NOMO-1 (cell line): Measurements from ENCODE around the gene MT1F.
"Not testable (repeated sequence)": the region's sequence is repeated elsewhere in the genome, so short reads cannot be mapped to it uniquely, and the experiment has no call there.

ENCODE experiments used
- DNase-seq, 2 experiments: peaks; one replicate each; lab custom pipeline; 2025; ENCODE audit not compliant: unreplicated experiment in 2 of 2; lab: John Stamatoyannopoulos, UW

MT1F gene

DNA sequence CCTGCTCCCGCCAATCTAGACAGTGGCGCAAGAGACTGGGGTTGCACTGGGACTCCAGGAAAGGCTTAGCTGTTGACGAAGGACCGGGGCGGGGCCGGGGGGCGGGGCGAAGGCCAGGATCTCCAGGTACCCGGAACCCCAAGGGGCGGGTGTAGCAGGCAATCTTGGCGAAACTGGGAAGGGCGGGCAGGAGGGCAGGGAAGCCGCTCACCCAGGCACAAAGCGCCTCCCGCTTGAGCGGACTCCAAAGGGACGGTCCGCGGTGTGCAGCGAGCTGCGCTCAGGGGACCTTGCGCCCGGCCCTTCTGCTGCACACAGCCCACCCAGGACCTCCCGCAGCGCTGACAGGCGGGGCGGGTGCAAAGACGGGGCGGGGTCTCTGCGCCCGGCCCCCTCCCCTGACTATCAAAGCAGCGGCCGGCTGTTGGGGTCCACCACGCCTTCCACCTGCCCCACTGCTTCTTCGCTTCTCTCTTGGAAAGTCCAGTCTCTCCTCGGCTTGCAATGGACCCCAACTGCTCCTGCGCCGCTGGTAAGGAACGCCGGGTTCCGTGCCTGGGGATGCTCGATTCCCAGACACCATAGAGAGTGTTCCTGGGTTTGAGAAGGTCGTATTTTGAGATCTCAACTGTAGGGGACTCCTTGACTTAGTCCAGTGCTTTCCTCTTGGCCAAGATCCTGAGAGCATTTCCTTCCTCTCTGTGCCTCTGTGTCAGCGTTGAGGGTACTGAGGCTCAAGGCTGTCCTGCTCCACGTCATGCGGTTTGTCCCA is at the start of gene MT1F:
Gene MT1F (plus strand): TSS at position 405 of the 772 bp plus-strand sequence. CDS start 100 bp downstream, at position 505.
- peak; percentile 80 to 85 for DNase-seq

DNA sequence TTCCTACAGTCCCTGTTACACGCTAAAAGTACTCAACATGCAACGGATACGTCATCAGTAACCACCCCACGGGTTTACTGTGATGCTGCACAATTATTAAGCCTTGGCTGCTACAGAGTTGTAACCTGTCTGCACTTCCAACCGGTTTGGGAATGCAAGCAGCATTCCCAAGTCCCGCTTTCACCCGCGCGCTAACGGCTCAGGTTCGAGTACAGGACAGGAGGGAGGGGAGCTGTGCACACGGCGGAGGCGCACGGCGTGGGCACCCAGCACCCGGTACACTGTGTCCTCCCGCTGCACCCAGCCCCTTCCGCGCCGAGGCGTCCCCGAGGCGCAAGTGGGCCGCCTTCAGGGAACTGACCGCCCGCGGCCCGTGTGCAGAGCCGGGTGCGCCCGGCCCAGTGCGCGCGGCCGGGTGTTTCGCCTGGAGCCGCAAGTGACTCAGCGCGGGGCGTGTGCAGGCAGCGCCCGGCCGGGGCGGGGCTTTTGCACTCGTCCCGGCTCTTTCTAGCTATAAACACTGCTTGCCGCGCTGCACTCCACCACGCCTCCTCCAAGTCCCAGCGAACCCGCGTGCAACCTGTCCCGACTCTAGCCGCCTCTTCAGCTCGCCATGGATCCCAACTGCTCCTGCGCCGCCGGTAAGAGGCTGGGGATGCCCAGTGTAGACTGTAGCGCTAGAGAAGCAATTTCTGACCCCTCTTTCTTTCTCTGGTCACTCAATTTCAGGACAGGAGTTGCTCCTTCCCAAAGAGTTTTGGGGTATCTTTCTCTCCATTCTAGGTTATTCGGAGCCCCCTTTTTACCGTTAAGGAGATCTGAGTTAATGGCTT is 49.5 kb upstream of the MT1F start, which contains the start of gene MT2A:
Gene MT2A (plus strand): TSS at position 542 of the 833 bp plus-strand sequence. CDS start 72 bp downstream, at position 614.
- peak; percentile 98 to 100 for DNase-seq

DNA sequence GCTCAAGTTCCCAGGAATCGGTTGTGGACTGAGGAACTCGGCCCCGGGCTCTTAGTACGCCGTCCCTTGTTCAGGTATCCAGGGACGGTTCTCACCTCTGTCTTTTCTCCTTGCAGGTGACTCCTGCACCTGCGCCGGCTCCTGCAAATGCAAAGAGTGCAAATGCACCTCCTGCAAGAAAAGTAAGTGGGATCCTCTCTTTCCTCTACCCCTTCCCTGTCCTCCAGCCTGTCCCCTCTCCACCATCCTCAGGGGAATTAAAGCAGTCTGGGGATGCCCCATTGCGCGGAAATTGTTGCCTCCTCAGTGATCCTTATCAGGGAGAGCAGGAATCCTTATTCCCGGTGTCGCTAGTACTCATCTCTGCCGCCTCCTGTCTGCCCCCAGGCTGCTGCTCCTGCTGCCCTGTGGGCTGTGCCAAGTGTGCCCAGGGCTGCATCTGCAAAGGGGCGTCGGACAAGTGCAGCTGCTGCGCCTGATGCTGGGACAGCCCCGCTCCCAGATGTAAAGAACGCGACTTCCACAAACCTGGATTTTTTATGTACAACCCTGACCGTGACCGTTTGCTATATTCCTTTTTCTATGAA is 48.8 kb upstream of the MT1F start:
- no peak for DNase-seq

DNA sequence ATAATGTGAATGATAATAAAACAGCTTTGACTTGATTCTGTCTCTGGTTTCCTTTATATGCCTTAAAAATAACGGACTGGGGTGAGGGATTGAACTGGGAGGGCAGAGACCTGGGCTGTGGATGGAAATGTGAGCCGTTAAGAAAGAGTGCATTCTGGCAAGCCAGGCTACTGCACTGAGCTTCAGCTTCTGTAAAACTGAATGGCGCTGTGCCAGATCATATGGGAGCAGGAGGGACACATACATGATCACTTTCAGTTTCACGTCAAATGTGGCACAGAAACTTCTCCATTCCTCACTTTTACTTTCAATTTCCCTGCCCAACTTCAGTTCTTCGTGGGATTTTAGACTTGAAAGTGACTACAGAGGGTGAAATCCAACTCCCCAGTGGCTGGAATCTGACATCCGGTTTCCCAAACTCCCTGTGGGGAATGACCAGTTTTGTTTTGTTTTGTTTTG is 48.3 kb upstream of the MT1F start:
- peak; percentile 76 to 98 for DNase-seq

DNA sequence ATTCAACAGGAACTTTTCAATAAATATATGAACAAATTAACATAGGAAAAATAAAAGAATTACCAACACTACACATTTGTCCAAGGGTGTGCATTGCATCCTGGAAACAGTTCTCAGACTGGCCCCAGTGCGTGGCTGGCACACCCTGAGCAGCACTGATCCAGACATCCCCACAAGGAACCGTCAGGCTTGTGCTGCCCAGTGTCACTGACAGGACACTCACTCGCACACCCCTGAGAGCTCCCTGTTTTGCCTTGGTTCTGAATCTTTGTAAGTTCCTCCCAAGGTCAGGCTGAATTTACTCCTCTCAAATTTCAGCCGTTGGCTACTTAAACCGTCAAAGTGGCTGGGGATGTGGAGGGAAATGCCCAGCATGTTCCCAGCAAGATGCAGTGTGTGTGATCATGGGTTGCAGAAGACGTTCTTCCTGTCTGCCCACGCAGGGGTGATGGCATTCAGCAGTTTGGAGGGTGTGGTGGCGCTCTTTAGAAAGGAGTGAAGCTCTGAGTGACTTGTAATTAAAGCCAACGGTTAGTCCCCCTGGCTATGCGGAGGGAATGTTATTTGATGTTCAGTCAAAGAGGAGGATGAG is 47.6 kb upstream of the MT1F start:
- DNase-seq: peak; percentile 42 to 60

DNA sequence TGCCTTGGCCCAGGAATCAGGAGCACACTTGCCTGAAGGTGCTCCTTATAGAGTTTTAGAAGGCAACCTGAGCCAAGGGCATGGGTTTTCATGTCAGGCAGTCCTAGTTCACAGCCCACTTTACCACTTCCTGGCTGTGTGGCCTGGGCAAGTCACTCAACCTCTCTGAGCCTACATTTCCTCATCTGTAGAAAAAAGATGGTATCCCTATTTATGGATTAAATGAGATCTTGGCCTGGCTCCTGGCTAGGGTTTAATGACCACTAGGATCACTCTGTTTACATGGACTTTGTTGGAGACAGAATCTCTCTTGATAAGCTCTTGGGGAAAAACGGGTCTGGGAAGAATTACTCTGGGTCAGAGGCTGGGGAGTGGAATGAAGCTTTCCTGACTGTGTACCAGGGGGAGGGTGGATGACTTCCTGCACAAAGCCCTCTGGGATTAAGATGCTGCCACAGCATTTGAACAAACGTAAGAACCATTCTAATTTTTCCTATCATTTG is 47.1 kb upstream of the MT1F start:
- no peak for DNase-seq

DNA sequence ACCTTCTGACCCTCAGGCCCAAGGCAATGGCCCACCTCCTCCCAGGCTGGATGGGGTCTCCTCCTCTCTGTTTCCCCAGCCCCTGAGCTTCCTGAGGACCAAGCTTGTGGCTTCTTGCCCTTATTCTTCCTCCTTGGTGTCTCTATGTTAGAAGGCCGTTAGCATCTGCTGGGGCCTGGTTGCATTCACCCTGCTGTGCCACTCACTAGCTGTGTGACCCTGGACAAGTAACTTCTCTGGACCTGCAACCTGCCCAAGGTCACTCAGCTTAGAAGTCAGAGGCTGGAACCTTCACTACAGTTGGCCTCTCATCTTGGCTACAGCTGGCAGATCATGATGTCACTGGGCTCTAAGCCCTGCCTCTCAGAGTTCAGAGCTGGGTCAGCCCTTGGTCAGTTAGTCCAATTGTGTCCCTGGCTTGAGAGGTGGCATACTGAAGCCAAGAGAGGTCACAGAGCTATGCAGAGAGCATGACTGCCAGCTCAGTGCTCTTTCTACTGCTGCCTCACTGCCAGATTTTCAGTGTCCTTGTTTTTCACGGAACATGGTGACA is 46.4 kb upstream of the MT1F start:
- no peak for DNase-seq

DNA sequence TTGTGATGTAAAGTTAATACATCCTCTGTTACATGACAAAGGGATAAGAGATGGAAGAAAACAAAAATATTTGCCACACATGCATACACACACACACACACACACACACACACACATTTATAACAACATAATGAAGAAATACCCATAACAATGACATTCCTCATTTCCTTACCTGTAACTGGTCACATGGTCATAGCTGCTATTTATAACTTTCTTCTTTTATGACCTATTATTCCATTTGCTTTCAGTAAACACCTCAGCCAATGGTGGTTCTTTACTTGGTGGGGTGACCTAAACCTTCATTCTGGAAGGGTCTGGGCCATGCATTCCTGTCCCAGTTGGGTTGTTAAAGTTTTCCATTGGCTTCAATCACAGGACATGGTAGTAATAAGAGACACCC is 44.1 kb upstream of the MT1F start:
- no peak for DNase-seq

DNA sequence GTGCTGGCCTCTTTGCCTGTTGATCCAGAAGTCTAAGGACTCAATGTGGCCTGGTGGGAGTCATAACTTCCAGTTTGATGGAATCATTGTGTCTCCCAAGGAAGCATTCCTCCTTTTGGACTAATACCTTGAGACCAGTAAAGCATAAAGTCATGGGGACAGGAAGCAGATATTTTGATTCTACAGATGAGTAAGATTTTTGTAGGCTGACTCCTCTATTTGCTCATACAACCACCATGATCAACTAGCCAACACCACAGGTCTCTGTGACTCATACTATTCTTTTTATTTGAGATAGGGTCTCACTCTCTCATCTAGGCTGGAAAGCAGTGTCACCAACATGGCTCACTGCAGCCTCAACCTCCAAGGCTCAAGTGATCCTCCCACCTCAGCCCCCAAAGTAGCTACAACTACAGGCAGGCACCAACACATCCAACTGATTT is 43.2 kb upstream of the MT1F start:
- DNase-seq: no peak

DNA sequence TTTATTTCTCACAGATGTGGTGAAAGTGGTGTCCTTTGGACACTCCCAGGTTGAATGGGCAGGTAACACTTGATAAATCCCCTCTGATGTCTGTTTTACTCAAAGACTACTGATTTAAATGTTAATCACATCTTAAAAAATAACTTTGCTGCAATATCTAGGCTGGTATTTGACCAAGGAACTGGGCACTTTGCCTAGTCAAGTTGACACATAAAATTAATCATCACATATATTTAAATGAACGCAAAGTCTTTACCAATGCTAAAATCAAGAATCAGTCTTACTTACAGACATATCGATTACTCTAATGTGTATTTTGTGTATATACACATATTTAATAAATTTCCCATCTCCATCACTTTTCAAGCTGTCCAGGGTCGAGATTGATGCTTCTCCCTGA is 42.4 kb upstream of the MT1F start:
- no peak for DNase-seq

DNA sequence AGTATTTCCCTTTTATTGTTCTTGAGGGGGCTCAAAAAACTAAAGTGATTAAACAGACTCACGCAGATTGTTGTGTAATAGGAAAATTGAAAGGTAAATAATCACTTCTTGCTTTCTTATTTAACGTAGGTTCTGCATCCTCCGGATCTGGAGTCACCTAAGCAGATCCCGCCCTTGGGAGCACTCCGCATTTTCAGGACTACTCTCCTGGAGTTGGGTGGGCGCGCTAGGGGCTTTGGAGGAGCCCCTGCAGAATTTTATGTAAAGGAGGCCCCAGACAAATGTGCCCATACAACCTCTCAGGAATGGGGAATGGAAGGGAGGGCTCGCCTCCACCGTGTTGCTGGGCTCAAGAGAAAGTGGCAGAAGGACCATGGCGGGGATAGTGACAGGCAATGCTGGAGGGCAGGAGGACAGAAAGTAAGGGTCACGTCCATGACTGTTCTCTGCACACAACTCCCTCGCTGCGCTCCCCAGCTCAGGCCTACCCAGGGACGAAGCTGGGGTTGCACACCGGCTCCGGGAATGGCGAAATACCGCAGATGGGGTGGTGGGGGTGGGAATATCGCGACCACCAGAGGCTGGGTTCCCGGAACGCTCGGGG is 41.0 kb upstream of the MT1F start:
- no peak for DNase-seq

DNA sequence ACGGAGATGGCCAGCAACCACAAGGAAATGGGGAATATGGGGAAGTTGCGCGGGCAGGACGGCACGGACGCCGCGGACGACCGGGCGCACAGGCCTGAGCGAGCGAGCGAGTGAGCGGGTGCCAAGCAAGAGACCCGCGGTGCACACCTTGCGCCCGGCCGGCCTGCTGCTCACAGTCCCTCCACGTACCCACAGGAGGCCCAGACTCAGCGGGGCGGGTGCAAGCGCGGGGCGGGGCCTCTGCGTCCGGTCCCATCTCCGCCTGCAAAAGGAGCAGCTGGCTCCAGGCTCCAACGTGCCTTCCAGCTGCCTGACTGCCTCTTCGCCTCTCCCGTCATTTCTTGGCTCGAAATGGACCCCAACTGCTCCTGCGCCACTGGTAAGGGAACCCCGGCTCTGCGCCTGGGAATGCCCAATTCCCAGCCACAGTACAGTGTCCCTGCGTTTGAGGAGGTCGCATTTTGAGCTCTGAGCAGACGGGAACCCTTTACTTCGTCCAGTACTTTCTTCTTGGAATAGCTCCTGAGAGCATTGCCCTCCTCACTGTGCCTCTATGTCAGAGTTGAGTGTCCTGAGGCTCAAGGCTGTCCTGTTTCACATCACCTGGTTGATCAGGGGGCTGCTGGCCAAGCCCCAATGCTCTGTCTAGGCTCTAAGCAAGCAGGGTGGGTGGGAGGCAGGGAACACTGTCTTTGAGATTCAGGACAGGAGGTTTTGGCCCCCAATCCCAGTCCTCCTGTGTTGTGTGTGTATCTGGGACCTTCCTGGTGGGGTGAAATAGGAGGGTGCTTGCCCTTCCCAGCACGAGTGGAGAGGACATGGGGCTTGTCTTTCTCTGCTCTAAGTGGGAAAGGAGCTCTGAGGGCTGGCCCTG is 40.3 kb upstream of the MT1F start:
- peak; percentile 29 to 62 for DNase-seq

DNA sequence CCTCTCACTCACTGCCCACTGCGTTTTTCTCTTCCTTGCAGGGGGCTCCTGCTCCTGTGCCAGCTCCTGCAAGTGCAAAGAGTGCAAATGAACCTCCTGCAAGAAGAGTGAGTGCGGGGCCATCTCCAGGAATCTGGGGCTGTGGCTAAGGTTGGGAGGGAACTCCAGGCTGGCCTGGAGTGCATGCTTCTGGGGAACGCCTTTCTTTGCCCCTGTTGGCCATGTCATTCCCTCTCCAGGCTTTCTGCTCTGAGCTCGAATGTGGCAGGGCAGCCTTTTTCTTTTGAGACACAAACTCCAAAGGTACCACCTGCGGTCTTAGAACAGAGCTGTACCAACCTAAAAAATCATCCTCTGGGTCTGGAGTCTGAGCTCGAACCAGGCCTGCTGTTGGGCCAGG is 39.6 kb upstream of the MT1F start:
- DNase-seq: no peak

DNA sequence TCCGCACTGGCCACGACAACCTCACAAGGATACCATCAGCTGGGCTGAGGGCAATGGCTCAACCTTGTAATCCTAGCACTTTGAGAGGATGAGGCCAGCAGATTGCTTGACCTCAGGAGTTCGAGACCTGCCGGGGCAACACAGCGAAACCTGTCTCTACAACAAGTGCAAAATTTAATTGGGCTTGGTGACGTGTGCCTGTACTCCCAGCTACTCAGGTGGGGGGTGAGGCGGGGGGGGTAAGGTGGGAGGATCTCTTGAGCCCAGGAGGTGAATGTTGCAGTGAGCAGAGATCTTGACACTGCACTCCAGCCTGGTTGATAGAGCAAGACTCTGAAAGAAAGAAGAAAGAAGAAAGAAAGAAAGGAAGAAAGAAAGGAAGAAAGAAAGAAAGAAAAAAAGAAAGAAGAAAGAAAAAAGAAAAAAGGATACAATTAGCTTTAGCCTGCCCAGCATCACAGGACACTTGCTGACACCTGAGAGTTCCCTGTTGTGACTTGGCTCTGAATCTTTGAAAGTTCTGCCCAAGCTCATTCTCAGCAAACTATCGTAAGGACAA is 37.3 kb upstream of the MT1F start:
- no peak for DNase-seq

DNA sequence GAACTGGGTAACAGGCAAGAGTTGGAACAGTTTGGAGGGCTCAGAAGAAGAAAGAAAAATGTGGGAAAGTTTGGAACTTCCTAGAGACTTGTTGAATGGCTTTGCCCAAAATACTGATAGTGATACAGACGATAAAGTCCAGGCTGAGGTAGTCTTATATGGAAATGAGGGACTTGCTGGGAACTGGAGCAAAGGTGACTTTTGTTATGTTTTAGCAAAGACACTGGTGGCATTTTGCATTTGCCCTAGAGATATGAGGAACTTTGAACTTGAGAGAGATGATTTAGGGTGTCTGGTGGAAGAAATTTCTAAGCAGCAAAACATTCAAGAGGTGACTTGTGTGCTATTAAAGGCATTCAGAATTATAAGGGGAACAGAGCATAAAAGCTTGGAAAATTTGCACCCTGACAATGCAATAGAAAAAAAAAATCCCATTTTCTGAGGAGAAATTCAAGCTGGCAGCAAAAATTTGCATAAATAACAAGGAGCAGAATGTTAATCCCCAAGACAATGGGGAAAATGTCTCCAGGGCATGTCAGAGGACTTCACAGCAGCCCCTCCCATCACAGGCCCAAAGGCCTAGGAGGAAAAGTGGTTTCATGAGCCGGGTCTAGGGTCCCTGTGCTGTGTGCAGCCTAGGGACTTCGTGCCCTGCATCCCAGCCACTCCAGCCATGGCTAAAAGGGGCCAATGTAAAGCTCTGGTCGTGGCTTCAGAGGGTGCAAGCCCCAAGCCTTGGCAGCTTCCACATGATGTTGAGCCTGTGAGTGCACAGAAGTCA is 35.9 kb upstream of the MT1F start:
- not testable (repeated sequence) for DNase-seq

DNA sequence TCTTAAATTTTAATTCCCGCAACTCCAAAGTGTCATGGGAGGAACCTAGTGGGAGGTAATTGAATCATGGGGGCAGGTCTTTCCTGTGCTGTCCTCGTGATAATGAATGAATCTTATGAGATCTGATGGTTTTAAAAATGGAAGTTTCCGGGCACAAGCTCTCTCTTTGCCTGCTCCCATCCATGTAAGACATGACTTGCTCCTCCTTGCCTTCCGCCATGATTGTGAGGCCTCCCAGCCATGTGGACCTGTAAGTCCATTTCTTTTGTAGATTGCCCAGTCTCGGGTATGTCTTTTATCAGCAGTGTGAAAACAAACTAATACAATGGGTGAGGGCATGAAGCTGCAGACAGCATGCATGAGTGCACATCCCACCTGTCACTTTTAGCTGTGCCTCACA is 34.6 kb upstream of the MT1F start:
- not testable (repeated sequence) for DNase-seq

DNA sequence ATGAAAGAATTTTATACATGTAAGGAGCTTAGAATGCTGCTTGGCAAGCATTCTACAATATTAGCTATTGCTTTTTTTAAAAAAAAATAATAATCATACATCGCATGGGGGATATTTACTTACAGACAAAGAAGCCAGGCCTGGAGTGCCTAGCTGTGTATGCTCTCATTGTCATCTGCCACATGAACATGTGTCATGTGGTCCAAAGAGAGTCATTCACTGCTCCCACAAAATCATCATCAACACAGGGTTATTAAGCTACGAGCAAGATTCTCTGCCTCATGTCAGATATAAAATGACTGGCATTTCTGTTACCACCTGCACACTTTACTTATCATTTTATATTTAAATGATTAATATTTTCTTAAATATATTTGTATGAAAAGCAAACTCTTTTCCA is 34.1 kb upstream of the MT1F start:
- no peak for DNase-seq
